Gastroesophageal sphincter (tissue), 3 donors: ENCODE measurements around the gene IL1RAPL1.

Source experiments
- EP300 ChIP-seq: sonication (generic); formaldehyde crosslinking; IDR thresholded peaks from one replicate; pipeline ENCODE4 v1.6.1; 2017; ENCODE audit warnings: antibody characterized with exemption, mild to moderate bottlenecking
- POLR2A ChIP-seq, 2 donors: fragments of 450-650 bp; IDR thresholded peaks; one replicate each; pipeline ENCODE4 v1.6.1; 2017; ENCODE audit warnings: antibody characterized with exemption in 2 of 2, mild to moderate bottlenecking in 2 of 2, moderate library complexity in 1 of 2
- POLR2AphosphoS5 ChIP-seq: sonication (generic); formaldehyde crosslinking; IDR thresholded peaks from one replicate; pipeline ENCODE4 v1.6.1; 2017; ENCODE audit warnings: antibody characterized with exemption
- TF ChIP-seq, protein P1 (sequence below), 4 experiments: fragments of 200-600 bp in 2 of 4; fragments of 450-650 bp in 2 of 4; sonication (generic) in 1 of 4; IDR thresholded peaks; one replicate each; pipeline ENCODE4 v1.5.1; 2017 to 2019; ENCODE audit warnings: antibody characterized with exemption in 4 of 4, mild to moderate bottlenecking in 2 of 4, moderate library complexity in 2 of 4

DNA sequence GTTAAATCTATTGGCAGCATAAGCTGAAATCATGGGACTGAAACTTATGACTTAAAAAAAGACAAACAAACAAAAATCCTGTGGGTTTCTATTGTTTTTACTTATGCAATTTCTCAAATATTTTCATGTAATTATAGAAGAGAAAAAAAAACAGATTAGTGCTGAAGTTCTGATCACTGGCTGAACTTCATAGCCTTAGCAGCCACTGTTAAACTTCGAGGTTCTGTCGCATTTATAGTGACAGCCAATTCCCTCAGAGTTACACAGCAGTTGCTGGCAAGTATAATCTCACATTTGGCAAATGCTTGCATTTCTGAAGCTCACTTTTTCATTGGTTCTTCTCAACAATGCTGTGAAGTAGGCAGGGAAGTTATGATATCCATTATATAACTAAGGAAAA, 879.2 kb downstream of the IL1RAPL1 start:
- TF ChIP-seq, protein P1, sequence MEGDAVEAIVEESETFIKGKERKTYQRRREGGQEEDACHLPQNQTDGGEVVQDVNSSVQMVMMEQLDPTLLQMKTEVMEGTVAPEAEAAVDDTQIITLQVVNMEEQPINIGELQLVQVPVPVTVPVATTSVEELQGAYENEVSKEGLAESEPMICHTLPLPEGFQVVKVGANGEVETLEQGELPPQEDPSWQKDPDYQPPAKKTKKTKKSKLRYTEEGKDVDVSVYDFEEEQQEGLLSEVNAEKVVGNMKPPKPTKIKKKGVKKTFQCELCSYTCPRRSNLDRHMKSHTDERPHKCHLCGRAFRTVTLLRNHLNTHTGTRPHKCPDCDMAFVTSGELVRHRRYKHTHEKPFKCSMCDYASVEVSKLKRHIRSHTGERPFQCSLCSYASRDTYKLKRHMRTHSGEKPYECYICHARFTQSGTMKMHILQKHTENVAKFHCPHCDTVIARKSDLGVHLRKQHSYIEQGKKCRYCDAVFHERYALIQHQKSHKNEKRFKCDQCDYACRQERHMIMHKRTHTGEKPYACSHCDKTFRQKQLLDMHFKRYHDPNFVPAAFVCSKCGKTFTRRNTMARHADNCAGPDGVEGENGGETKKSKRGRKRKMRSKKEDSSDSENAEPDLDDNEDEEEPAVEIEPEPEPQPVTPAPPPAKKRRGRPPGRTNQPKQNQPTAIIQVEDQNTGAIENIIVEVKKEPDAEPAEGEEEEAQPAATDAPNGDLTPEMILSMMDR (IDR thresholded peaks at IDR 0.05) = no peak
- TF ChIP-seq POLR2AphosphoS5 (no peak), POLR2A (IDR thresholded peaks at IDR 0.05) (no peak), EP300 (no peak)
